Mesenchymal stem cell (in vitro differentiated cells and primary cell): Measurements from ENCODE around the gene NCCRP1.
A peak's percentile ranks its signal among the peaks of the same experiment; 100 is the strongest.

Source experiments
- DNase-seq: peaks from one replicate; pipeline ENCODE4 v3.0.0-alpha.2; 2013
- H2AFZ ChIP-seq: one replicate; pipeline ENCODE4 v1.6.1; 2013; ENCODE audit warnings: low read depth, mild to moderate bottlenecking, control low read depth, inconsistent platforms, low read length, moderate library complexity
- H2AK5ac ChIP-seq: 2 replicates; pipeline ENCODE4 v1.6.1; 2013; ENCODE audit warnings: low read length, moderate library complexity, mild to moderate bottlenecking, inconsistent platforms; ENCODE audit not compliant: severe bottlenecking
- H2BK120ac ChIP-seq: one replicate; pipeline ENCODE4 v1.6.1; 2013; ENCODE audit warnings: low read depth, mild to moderate bottlenecking, inconsistent platforms, low read length, moderate library complexity
- H2BK12ac ChIP-seq, 2 experiments: one replicate each; pipeline ENCODE4 v1.6.1; 2013; ENCODE audit warnings: inconsistent platforms in 2 of 2, low read length in 2 of 2, mild to moderate bottlenecking in 2 of 2, moderate library complexity in 2 of 2, control low read depth in 1 of 2
- H2BK15ac ChIP-seq: one replicate; pipeline ENCODE4 v1.6.1; 2013; ENCODE audit warnings: mild to moderate bottlenecking, low read depth, inconsistent platforms; ENCODE audit not compliant: poor library complexity, severe bottlenecking
- H2BK5ac ChIP-seq: 2 replicates; pipeline ENCODE4 v1.6.1; 2013; ENCODE audit warnings: low read depth, mild to moderate bottlenecking, low read length, control low read depth, inconsistent platforms; ENCODE audit not compliant: poor library complexity, severe bottlenecking
- H3K14ac ChIP-seq, 2 experiments: one replicate each; pipeline ENCODE4 v1.6.1; 2013; ENCODE audit warnings: inconsistent platforms in 2 of 2, low read length in 2 of 2, control low read depth in 1 of 2, mild to moderate bottlenecking in 1 of 2, moderate library complexity in 1 of 2
- H3K18ac ChIP-seq, 2 experiments: one replicate each; pipeline ENCODE4 v1.6.1; 2013; ENCODE audit warnings: inconsistent platforms in 2 of 2, low read length in 2 of 2, control low read depth in 1 of 2, low read depth in 1 of 2, mild to moderate bottlenecking in 1 of 2
- H3K23ac ChIP-seq, 2 experiments: one replicate each; pipeline ENCODE4 v1.6.1; 2013; ENCODE audit warnings: inconsistent platforms in 2 of 2, low read length in 2 of 2, mild to moderate bottlenecking in 2 of 2, moderate library complexity in 2 of 2, control low read depth in 1 of 2
- H3K27ac ChIP-seq: 2 replicates; pipeline ENCODE4 v1.5.1; 2013; ENCODE audit warnings: mild to moderate bottlenecking, moderate library complexity, low read length, control low read depth, inconsistent platforms; ENCODE audit not compliant: poor library complexity, severe bottlenecking
- H3K27me3 ChIP-seq, 2 experiments: 2 replicates each; pipeline versions ENCODE4 v1.6.1 to v1.7.0; 2013; ENCODE audit warnings: low read length in 2 of 2, mild to moderate bottlenecking in 2 of 2, moderate library complexity in 2 of 2, control low read depth in 1 of 2, inconsistent platforms in 1 of 2; ENCODE audit not compliant: control insufficient read depth in 1 of 2, insufficient read depth in 1 of 2
- H3K36me3 ChIP-seq, 2 experiments: 2 replicates each; pipeline versions ENCODE4 v1.6.1 to v1.7.0; 2013; ENCODE audit warnings: low read length in 2 of 2, control low read depth in 1 of 2, inconsistent platforms in 1 of 2, low read depth in 1 of 2, mild to moderate bottlenecking in 1 of 2; ENCODE audit not compliant: insufficient read depth in 2 of 2, control insufficient read depth in 1 of 2
- H3K4ac ChIP-seq, 2 experiments: one replicate each; pipeline ENCODE4 v1.6.1; 2013; ENCODE audit warnings: inconsistent platforms in 2 of 2, low read length in 2 of 2, mild to moderate bottlenecking in 2 of 2, moderate library complexity in 2 of 2, control low read depth in 1 of 2, low read depth in 1 of 2
- H3K4me1 ChIP-seq: 2 replicates; pipeline ENCODE4 v1.6.1; 2013; ENCODE audit warnings: low read depth, low read length, control low read depth; ENCODE audit not compliant: control insufficient read depth, insufficient read depth
- H3K4me2 ChIP-seq: 2 replicates; pipeline ENCODE4 v1.6.1; 2013; ENCODE audit warnings: low read length, mild to moderate bottlenecking, inconsistent platforms; ENCODE audit not compliant: poor library complexity, severe bottlenecking
- H3K4me3 ChIP-seq, 2 experiments: 2 replicates each; pipeline versions ENCODE4 v1.5.1 to v1.7.0; 2013; ENCODE audit warnings: low read length in 2 of 2, mild to moderate bottlenecking in 2 of 2, control low read depth in 1 of 2, low read depth in 1 of 2; ENCODE audit not compliant: insufficient read depth in 1 of 2
- H3K79me1 ChIP-seq: replicated peaks from 2 replicates; pipeline ENCODE4 v1.6.1; 2013; ENCODE audit warnings: mild to moderate bottlenecking, control low read depth, low read length, inconsistent platforms; ENCODE audit not compliant: poor library complexity, severe bottlenecking
- H3K9ac ChIP-seq: 2 replicates; pipeline ENCODE4 v1.7.0; 2013; ENCODE audit warnings: mild to moderate bottlenecking, low read length, moderate library complexity
- H3K9me3 ChIP-seq: 2 replicates; pipeline ENCODE4 v1.7.0; 2013; ENCODE audit warnings: mild to moderate bottlenecking, low read length; ENCODE audit not compliant: control insufficient read depth
- H4K8ac ChIP-seq: one replicate; pipeline ENCODE4 v1.6.1; 2013; ENCODE audit warnings: inconsistent platforms, mild to moderate bottlenecking, low read length, moderate library complexity
- H4K91ac ChIP-seq: one replicate; pipeline ENCODE4 v1.6.1; 2013; ENCODE audit warnings: mild to moderate bottlenecking, low read length, inconsistent platforms
- WGBS: methylation state at CpG from one replicate; pipeline ENCODE4 v1.1.7; 2013; ENCODE audit warnings: mixed read lengths; 5-methylcytosine and 5-hydroxymethylcytosine counted together

NCCRP1 gene

DNA sequence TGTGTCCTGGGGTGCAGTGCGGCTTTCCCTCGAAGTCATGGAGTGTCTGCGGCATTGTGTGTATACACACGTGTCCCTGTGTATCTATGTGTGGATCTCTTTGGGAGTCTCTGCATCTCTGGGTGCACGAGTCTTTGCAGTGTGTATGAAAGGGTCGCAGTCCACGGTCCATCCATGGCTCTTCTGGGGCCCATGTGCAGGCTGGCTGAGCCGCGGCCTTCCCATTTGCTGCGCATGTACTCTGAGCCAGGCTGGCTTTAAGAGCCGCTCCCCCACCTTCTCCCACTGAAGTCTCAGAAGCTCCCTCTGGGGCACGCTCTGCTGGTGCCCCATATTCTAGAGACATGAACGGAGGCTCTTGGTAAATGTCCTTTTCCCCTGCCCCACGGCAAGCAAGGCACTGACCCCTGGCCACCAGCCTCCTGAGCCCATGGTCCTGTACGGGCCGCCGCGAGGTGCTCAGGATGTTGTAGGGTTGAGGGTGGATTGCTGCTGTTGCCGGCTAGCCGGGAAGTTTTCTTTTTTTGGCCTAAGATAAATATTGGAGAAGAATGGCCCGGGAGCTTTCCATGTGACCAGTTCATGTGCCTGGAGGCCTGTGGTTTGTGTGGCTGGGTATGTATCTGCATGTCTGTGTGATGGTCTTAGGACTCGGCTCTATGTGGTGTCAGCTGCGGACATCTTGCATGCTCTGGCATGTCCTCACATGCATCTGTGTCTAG, 39.3 kb upstream of the NCCRP1 start:
- Histone ChIP-seq H2AFZ (no peak overlapping the region), H3K27ac (no peak overlapping the region), H4K91ac (peak overlapping the region; percentile 22), H3K4me3 (peak overlapping the region in 1 of 2 experiments; percentile 62), H3K4me1 (peaks cover 38% of the 10 kb centered on the region), H3K4ac (no peak overlapping the region), H3K9ac (peak overlapping the region; percentile 33), H3K23ac (no peak overlapping the region), H2BK12ac (no peak overlapping the region), H4K8ac (no peak overlapping the region), H2BK120ac (no peak overlapping the region), H3K36me3 (peaks cover 0 to 38% of the 10 kb centered on the region in 2 experiments), H2AK5ac (peak overlapping the region; percentile 43), H3K4me2 (no peak overlapping the region), H2BK5ac (no peak overlapping the region), H3K27me3 (no peaks in the 10 kb centered on the region), H3K14ac (peak overlapping the region in 1 of 2 experiments; percentile 88), H2BK15ac (no peak overlapping the region), H3K9me3 (no peaks in the 10 kb centered on the region), H3K18ac (peak overlapping the region in 1 of 2 experiments; percentile 79), H3K79me1 (peaks cover 71% of the 10 kb centered on the region)
- 92% methylated on average over 23 of the region's 23 CpGs for WGBS
- peak; percentile 42 for DNase-seq

DNA sequence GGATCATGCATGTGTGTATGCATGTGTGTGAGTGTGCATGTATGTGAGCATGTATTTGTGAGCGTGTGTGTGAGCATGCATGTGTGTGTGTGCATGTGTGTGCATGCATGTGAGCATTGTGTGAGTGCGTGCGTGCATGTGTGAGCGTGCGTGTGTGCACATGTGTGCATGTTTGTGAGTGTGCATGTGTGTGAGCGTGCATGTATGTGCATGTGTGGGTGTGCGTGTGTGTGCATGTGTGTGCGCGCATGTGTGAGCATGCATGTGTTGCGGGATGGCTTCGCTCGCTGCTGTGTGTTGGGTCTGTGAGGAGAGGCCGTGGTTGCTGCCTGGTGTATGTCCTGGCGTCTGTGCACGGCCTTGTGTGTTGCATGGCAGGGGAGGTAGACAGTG, 38.8 kb upstream of the NCCRP1 start:
- Histone ChIP-seq H3K36me3 (peaks cover 0 to 38% of the 10 kb centered on the region in 2 experiments), H4K91ac (peak overlapping the region; percentile 2), H3K23ac (no peak overlapping the region), H3K9me3 (no peaks in the 10 kb centered on the region), H2BK120ac (no peak overlapping the region), H2AFZ (no peak overlapping the region), H3K4me1 (peaks cover 39% of the 10 kb centered on the region), H2AK5ac (no peak overlapping the region), H3K27ac (no peak overlapping the region), H2BK15ac (no peak overlapping the region), H4K8ac (no peak overlapping the region), H3K4ac (no peak overlapping the region), H2BK5ac (no peak overlapping the region), H3K4me3 (peak overlapping the region in 1 of 2 experiments; percentile 38), H2BK12ac (peak overlapping the region in 1 of 2 experiments; percentile 8), H3K14ac (peak overlapping the region in 1 of 2 experiments; percentile 88), H3K4me2 (no peak overlapping the region), H3K27me3 (no peaks in the 10 kb centered on the region), H3K18ac (peak overlapping the region in 1 of 2 experiments; percentile 79), H3K9ac (no peak overlapping the region), H3K79me1 (peaks cover 73% of the 10 kb centered on the region)
- 98% methylated on average over 14 of the region's 15 CpGs for WGBS
- DNase-seq: no peak

DNA sequence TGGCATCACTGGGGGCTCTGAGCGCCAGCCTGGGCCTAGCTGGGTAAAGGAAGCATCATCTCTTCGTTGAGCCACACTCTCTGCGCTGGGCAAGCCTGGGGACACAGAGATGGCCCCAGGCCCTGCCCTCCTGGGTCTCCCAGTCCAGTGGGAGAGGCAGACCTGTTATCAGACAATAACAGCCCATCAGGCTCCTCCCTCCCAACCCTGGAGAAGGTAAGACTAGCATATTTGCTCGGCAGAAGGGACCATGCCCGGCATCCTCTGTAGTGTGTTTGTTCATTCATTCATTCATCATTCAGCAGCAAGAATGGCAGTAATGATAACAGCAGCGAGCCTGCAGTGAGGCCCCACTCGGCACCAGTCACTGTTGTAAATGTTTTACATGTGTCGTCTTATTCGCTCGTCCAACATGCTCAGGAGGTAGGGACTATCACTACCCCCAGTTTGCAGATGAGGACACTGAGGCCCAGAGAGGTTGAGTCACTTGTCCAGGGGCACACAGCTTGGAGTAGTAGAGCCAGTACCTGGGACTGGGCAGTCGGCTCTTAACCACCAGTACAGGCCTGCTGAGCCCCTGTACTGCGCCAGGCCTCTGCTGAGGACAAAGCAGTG, 38.0 kb upstream of the NCCRP1 start:
- no peak overlapping the region for H3K27ac ChIP-seq
- no peaks in the 10 kb centered on the region for H3K9me3 ChIP-seq
- no peak overlapping the region for H2BK12ac ChIP-seq
- H3K4me2 ChIP-seq: no peak overlapping the region
- peaks cover 39% of the 10 kb centered on the region for H3K4me1 ChIP-seq
- H2BK5ac ChIP-seq: no peak overlapping the region
- no peak overlapping the region for H4K8ac ChIP-seq
- peak overlapping the region; percentile 9 for H4K91ac ChIP-seq
- H3K23ac ChIP-seq: no peak overlapping the region
- H3K18ac ChIP-seq: no peak overlapping the region
- no peak overlapping the region for H2BK120ac ChIP-seq
- H3K27me3 ChIP-seq: no peaks in the 10 kb centered on the region
- no peak for DNase-seq
- no peak overlapping the region for H2BK15ac ChIP-seq
- peaks cover 0 to 38% of the 10 kb centered on the region in 2 experiments for H3K36me3 ChIP-seq
- H3K14ac ChIP-seq: no peak overlapping the region
- no peak overlapping the region for H3K4me3 ChIP-seq
- no peak overlapping the region for H3K4ac ChIP-seq
- H3K9ac ChIP-seq: no peak overlapping the region
- H2AFZ ChIP-seq: no peak overlapping the region
- 93% methylated on average over 12 of the region's 12 CpGs for WGBS
- H3K79me1 ChIP-seq: peaks cover 79% of the 10 kb centered on the region
- H2AK5ac ChIP-seq: no peak overlapping the region

DNA sequence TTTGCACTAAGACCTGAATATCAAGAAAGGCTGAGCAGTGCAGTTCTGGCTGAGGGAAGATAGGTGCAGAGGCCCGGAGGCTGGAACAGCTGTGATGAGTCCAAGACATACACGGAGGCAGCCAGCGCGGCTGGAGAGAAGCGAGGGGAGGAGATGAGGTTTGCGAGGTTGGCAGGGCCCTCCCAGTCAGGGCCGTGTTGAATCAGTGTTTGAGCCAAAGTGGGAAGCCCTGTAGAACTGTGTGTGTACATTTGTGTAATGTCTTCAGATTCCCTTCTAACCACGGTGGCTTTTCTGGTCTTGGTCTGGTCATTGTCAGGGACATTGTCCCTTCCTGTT, 36.3 kb upstream of the NCCRP1 start:
- H3K27ac ChIP-seq: no peak overlapping the region

More for the DNA sequence above, 36.3 kb upstream of the NCCRP1 start:
- 70% methylated on average over 8 of the region's 8 CpGs for WGBS
- H3K4me2 ChIP-seq: no peak overlapping the region
- no peak overlapping the region for H2BK120ac ChIP-seq
- no peak overlapping the region for H3K4me3 ChIP-seq
- H2BK5ac ChIP-seq: no peak overlapping the region
- H3K23ac ChIP-seq: no peak overlapping the region
- no peak overlapping the region for H2AFZ ChIP-seq
- H3K4ac ChIP-seq: no peak overlapping the region
- no peak overlapping the region for H2BK15ac ChIP-seq
- no peaks in the 10 kb centered on the region for H3K9me3 ChIP-seq
- H2AK5ac ChIP-seq: no peak overlapping the region
- H3K18ac ChIP-seq: no peak overlapping the region
- peak; percentile 55 for DNase-seq
- H3K27me3 ChIP-seq: no peaks in the 10 kb centered on the region
- peaks cover 36% of the 10 kb centered on the region for H3K4me1 ChIP-seq
- H3K9ac ChIP-seq: peak overlapping the region; percentile 54
- H3K79me1 ChIP-seq: peaks cover 72% of the 10 kb centered on the region
- no peak overlapping the region for H3K14ac ChIP-seq
- no peak overlapping the region for H4K8ac ChIP-seq
- H4K91ac ChIP-seq: no peak overlapping the region
- peaks cover 0 to 36% of the 10 kb centered on the region in 2 experiments for H3K36me3 ChIP-seq
- H2BK12ac ChIP-seq: no peak overlapping the region
